Common myeloid progenitor, CD34-positive (primary cell): ENCODE data around the gene ADA.

Source experiments
- CTCF ChIA-PET: fragments of 350-600 bp; sonication (Branson Sonifier 250); formaldehyde crosslinking; loops from one replicate; lab custom pipeline; 2021; ENCODE audit warnings: antibody characterized with exemption; lab: Charles Lee
- POLR2A ChIA-PET: fragments of 350-600 bp; sonication (Branson Sonifier 250); formaldehyde crosslinking; loops from one replicate; lab custom pipeline; 2021; ENCODE audit warnings: antibody characterized with exemption; lab: Charles Lee
- DNase-seq, 3 donors: peaks; one replicate each; pipeline versions ENCODE4 v3.0.0 to v3.0.0-alpha.2; 2013
- H3K27ac ChIP-seq, 2 experiments: 1 replicate in 1 of 2; 2 replicates in 1 of 2; pipeline ENCODE4 v1.7.0; 2013; ENCODE audit warnings: inconsistent platforms in 2 of 2, low read length in 2 of 2, mild to moderate bottlenecking in 2 of 2, low read depth in 1 of 2, moderate library complexity in 1 of 2; ENCODE audit not compliant: severe bottlenecking in 2 of 2, insufficient read depth in 1 of 2, poor library complexity in 1 of 2
- H3K27me3 ChIP-seq, 5 experiments: replicated peaks in 2 of 5; 1 replicate in 3 of 5; 2 replicates in 2 of 5; pipeline versions ENCODE4 v1.6.1 to v1.7.0; 2013; ENCODE audit warnings: low read length in 4 of 5, mild to moderate bottlenecking in 2 of 5, moderate library complexity in 2 of 5, inconsistent platforms in 1 of 5; ENCODE audit not compliant: insufficient read depth in 5 of 5, control insufficient read depth in 4 of 5
- H3K36me3 ChIP-seq, 4 experiments: 1 replicate in 2 of 4; 2 replicates in 2 of 4; pipeline versions ENCODE4 v1.6.1 to v1.7.0; 2013; ENCODE audit warnings: low read length in 3 of 4, control low read depth in 1 of 4, mild to moderate bottlenecking in 1 of 4; ENCODE audit not compliant: control insufficient read depth in 4 of 4, insufficient read depth in 4 of 4
- H3K4me1 ChIP-seq, 4 experiments: 1 replicate in 3 of 4; 2 replicates in 1 of 4; pipeline versions ENCODE4 v1.6.1 to v1.7.1; 2013; ENCODE audit warnings: low read length in 3 of 4, mild to moderate bottlenecking in 3 of 4, control low read depth in 1 of 4, inconsistent platforms in 1 of 4, moderate library complexity in 1 of 4; ENCODE audit not compliant: control insufficient read depth in 4 of 4, insufficient read depth in 4 of 4; ENCODE audit errors: control extremely low read depth in 1 of 4
- H3K4me3 ChIP-seq, 7 experiments: 1 replicate in 4 of 7; 2 replicates in 3 of 7; pipeline versions ENCODE4 v1.5.1 to v1.7.0; 2013; ENCODE audit warnings: mild to moderate bottlenecking in 7 of 7, low read length in 6 of 7, moderate library complexity in 6 of 7, inconsistent platforms in 2 of 7, low read depth in 2 of 7, control low read depth in 1 of 7; ENCODE audit not compliant: insufficient read depth in 4 of 7, control insufficient read depth in 1 of 7; ENCODE audit errors: extremely low read depth in 1 of 7
- H3K9me3 ChIP-seq, 5 experiments: 1 replicate in 4 of 5; 2 replicates in 1 of 5; pipeline versions ENCODE4 v1.6.1 to v1.7.1; 2013; ENCODE audit warnings: low read length in 4 of 5, mild to moderate bottlenecking in 2 of 5, inconsistent platforms in 1 of 5, low read depth in 1 of 5, moderate library complexity in 1 of 5; ENCODE audit not compliant: control insufficient read depth in 4 of 5, insufficient read depth in 2 of 5; ENCODE audit errors: control extremely low read depth in 1 of 5
- WGBS: methylation state at CpG from one replicate; pipeline ENCODE4 v1.1.5; 2013; ENCODE audit not compliant: insufficient coverage; 5-methylcytosine and 5-hydroxymethylcytosine counted together

ADA gene

GRCh38 chr20:44695295-44695673, 43.8 kb upstream of the ADA start:
- H3K27me3 ChIP-seq = no peaks in the 10 kb centered on the region
- DNase-seq = no peak
- H3K4me1 ChIP-seq = peaks cover 0 to 11% (median 5%) of the 10 kb centered on the region in 4 experiments
- ChIA-PET CTCF (interaction anchor here (1.3 kb wide), 1 partner anchor 54 kb away, joined by 3 read pairs; no protein-coding TSS in a partner anchor), POLR2A (no interaction called here)
- H3K36me3 ChIP-seq = no peaks in the 10 kb centered on the region
- H3K9me3 ChIP-seq = no peaks in the 10 kb centered on the region
- no peak overlapping the region for H3K4me3 ChIP-seq
- H3K27ac ChIP-seq = no peak overlapping the region
- WGBS = 82% methylated on average over 1 of the region's 2 CpGs

- WGBS = 95% methylated on average over 4 of the region's 4 CpGs
- Histone ChIP-seq H3K27ac (no peak overlapping the region), H3K9me3 (no peaks in the 10 kb centered on the region), H3K4me3 (no peak overlapping the region), H3K27me3 (no peaks in the 10 kb centered on the region), H3K4me1 (peaks cover 0 to 11% (median 5%) of the 10 kb centered on the region in 4 experiments), H3K36me3 (no peaks in the 10 kb centered on the region)
- DNase-seq = peak in 1 of 3 donors; percentile 13
- ChIA-PET POLR2A (no interaction called here), CTCF (interaction anchor here (1.1 to 3.1 kb wide), 3 partner anchors 10 to 38 kb away, joined by 3 to 13 read pairs (median 8); no protein-coding TSS in a partner anchor)
Measured at GRCh38 chr20:44694159-44694558, 42.7 kb upstream of the ADA start.

GRCh38 chr20:44693627-44694026, 42.1 kb upstream of the ADA start:
- ChIA-PET CTCF (interaction anchor here (1.1 to 3.1 kb wide), 3 partner anchors 10 to 39 kb away, joined by 3 to 13 read pairs (median 8); no protein-coding TSS in a partner anchor), POLR2A (no interaction called here)
- Histone ChIP-seq H3K4me3 (no peak overlapping the region), H3K27me3 (no peaks in the 10 kb centered on the region), H3K36me3 (no peaks in the 10 kb centered on the region), H3K9me3 (no peaks in the 10 kb centered on the region), H3K27ac (no peak overlapping the region), H3K4me1 (peaks cover 0 to 11% (median 5%) of the 10 kb centered on the region in 4 experiments)
- no peak for DNase-seq

- Histone ChIP-seq H3K27ac (no peak overlapping the region), H3K4me1 (peaks cover 0 to 11% (median 5%) of the 10 kb centered on the region in 4 experiments), H3K9me3 (no peaks in the 10 kb centered on the region), H3K36me3 (no peaks in the 10 kb centered on the region), H3K27me3 (no peaks in the 10 kb centered on the region), H3K4me3 (no peak overlapping the region)
- 78% methylated on average over 7 of the region's 7 CpGs for WGBS
- CTCF ChIA-PET = interaction anchor here (1.1 to 3.1 kb wide), 3 partner anchors 9 to 39 kb away, joined by 3 to 13 read pairs (median 8); no protein-coding TSS in a partner anchor
- POLR2A ChIA-PET = no interaction called here
- no peak for DNase-seq
Measured at GRCh38 chr20:44692932-44693480, 41.5 kb upstream of the ADA start.

GRCh38 chr20:44691424-44692423, 40.2 kb upstream of the ADA start:
- ChIA-PET CTCF (interaction anchor here (3.1 kb wide), 1 partner anchor 41 kb away, joined by 8 read pairs; no protein-coding TSS in a partner anchor), POLR2A (no interaction called here)
- no peak overlapping the region for H3K4me3 ChIP-seq
- H3K27ac ChIP-seq = no peak overlapping the region
- H3K27me3 ChIP-seq = no peaks in the 10 kb centered on the region
- no peaks in the 10 kb centered on the region for H3K36me3 ChIP-seq
- peaks cover 0 to 3% (median 0%) of the 10 kb centered on the region in 5 experiments for H3K9me3 ChIP-seq
- H3K4me1 ChIP-seq = peaks cover 0 to 11% (median 5%) of the 10 kb centered on the region in 4 experiments
- WGBS = 98% methylated on average over 6 of the region's 7 CpGs
- no peak for DNase-seq

GRCh38 chr20:44690781-44691423, 39.4 kb upstream of the ADA start:
- CTCF ChIA-PET = interaction anchor here (1.7 kb wide), 1 partner anchor 41 kb away, joined by 7 read pairs; no protein-coding TSS in a partner anchor
- POLR2A ChIA-PET = no interaction called here
- H3K9me3 ChIP-seq = peaks cover 0 to 3% (median 0%) of the 10 kb centered on the region in 5 experiments
- no peaks in the 10 kb centered on the region for H3K36me3 ChIP-seq
- peaks cover 0 to 6% (median 2%) of the 10 kb centered on the region in 4 experiments for H3K4me1 ChIP-seq
- WGBS = 96% methylated on average over 7 of the region's 9 CpGs
- no peak overlapping the region for H3K4me3 ChIP-seq
- H3K27ac ChIP-seq = no peak overlapping the region
- no peak for DNase-seq
- H3K27me3 ChIP-seq = no peaks in the 10 kb centered on the region
